ENCODE data around the gene PDIA4.

GRCh38 chr7:149071182-149071635 lies 42.9 kb upstream of the PDIA4 start:
- TF ChIP-seq CTCF (IDR thresholded peaks at IDR 0.05) (no peak), POLR2A (IDR thresholded peaks at IDR 0.05) (no peak)
